PFSK-1 (cell line): Measurements from ENCODE around the gene IL37.

Source experiments
- FOXP2 ChIP-seq: optimal IDR thresholded peaks from 2 replicates; pipeline ENCODE3; 2011; ENCODE audit warnings: borderline replicate concordance, control low read depth, inconsistent platforms; ENCODE audit not compliant: insufficient read depth; ENCODE audit errors: extremely low read length, extremely low read depth
- POLR2AphosphoS5 ChIP-seq: IDR thresholded peaks from 2 replicates; pipeline ENCODE4 v1.6.1; 2012; ENCODE audit warnings: low read depth, mild to moderate bottlenecking, control low read depth, low read length, moderate library complexity
- REST ChIP-seq, 2 experiments: IDR thresholded peaks; 2 replicates each; pipeline versions ENCODE4 v1.6.1 to v1.8.0; 2011 to 2012; ENCODE audit warnings: low read depth in 2 of 2, low read length in 2 of 2, control low read depth in 1 of 2, inconsistent platforms in 1 of 2, mild to moderate bottlenecking in 1 of 2, moderate library complexity in 1 of 2; ENCODE audit not compliant: insufficient read depth in 1 of 2
- SIN3A ChIP-seq: IDR thresholded peaks from 2 replicates; pipeline ENCODE4 v1.6.1; 2012; ENCODE audit warnings: mild to moderate bottlenecking, low read length, moderate library complexity, borderline replicate concordance; ENCODE audit not compliant: insufficient read depth
- TAF1 ChIP-seq: IDR thresholded peaks from 2 replicates; pipeline ENCODE4 v1.6.1; 2012; ENCODE audit warnings: low read length, control low read depth, borderline replicate concordance; ENCODE audit not compliant: insufficient read depth

The IL37 gene

DNA sequence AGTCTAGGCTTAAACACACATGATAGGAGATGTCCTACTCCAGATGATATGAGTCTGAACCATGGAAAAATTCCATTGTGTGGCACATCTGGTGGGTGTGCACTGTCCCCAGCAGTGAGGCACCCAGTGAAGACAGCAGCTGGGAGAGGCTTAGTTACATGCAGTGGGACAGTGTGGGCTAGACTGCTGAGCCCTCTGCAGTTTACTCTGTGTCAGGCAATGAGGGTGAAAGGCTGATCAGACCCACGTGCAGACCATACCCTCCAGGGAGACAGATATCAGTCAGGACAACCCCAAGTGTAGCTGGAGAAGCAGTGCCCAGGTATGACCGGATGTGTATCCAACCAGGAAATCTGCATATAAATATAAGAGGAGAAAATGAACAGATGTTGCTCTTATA, 13.4 kb downstream of the IL37 start:
- no peak for TF ChIP-seq REST (IDR thresholded peaks at IDR 0.05; ENCODE audit: insufficient read depth in 1 of 2, low read depth in 2 of 2, low read length in 2 of 2)
- no peak for TF ChIP-seq SIN3A
- TF ChIP-seq TAF1 = no peak
- no peak for TF ChIP-seq POLR2AphosphoS5
- TF ChIP-seq FOXP2 = no peak

DNA sequence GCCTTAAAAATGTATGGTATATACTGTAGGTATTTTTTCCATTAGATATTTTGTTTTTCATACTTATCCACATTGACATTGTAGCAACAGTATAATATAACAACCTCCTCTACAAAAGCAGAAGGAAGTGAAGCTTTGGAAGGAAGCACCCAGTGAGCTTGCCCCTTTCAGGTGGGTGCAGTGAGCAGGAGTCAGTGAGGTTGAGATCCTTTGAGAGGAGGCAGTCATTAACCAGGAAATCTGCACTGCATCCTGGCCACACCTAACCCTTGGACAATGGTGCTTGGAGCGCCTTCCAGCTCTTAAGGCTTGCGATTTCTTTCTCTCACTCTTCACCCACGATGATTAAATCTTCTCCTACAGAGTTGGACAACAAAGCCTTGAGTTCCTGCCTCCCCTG, 13.9 kb downstream of the IL37 start:
- TF ChIP-seq POLR2AphosphoS5 = no peak
- TF ChIP-seq TAF1 = no peak
- TF ChIP-seq REST (IDR thresholded peaks at IDR 0.05; ENCODE audit: insufficient read depth in 1 of 2, low read depth in 2 of 2, low read length in 2 of 2) = no peak
- no peak for TF ChIP-seq FOXP2
- TF ChIP-seq SIN3A = no peak

DNA sequence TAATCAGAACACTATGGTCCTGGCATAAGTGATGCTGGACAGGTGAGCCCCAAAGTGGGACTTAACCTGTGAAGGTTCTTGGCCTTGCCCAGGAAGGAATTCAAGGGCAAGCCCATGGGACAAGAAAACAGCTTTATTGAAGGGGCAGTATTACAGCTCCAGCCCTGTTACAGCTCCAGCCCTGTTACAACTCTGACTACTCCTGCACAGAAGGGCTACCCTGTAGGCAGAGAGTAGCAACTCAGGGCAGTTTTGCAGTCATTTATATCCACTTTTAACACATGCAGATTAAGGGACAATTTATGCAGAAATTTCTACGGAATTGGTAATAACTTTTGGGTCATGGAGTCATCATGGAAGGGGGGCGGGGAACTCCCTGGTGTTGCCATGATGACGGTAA, 15.7 kb downstream of the IL37 start:
- TF ChIP-seq POLR2AphosphoS5 (no peak), SIN3A (no peak), FOXP2 (no peak), REST (IDR thresholded peaks at IDR 0.05; ENCODE audit: insufficient read depth in 1 of 2, low read depth in 2 of 2, low read length in 2 of 2) (no peak), TAF1 (no peak)

GRCh38 chr2:112927745-112928144, 16.8 kb downstream of the IL37 start:
- no peak for TF ChIP-seq FOXP2
- no peak for TF ChIP-seq SIN3A
- no peak for TF ChIP-seq POLR2AphosphoS5
- no peak for TF ChIP-seq REST (IDR thresholded peaks at IDR 0.05; ENCODE audit: insufficient read depth in 1 of 2, low read depth in 2 of 2, low read length in 2 of 2)
- no peak for TF ChIP-seq TAF1

GRCh38 chr2:112933261-112933660, 22.3 kb downstream of the IL37 start:
- no peak for TF ChIP-seq TAF1
